HG03571 (cell line): Measurements from ENCODE around the gene STAG2.
"Not testable (repeated sequence)": the region's sequence is repeated elsewhere in the genome, so short reads cannot be mapped to it uniquely, and the experiment has no call there.

Source experiments
- ATAC-seq: cut with Tn5 transposase; IDR thresholded peaks from one replicate; pipeline ENCODE4 v1.9.1; 2021; ENCODE audit not compliant: unreplicated experiment

Gene STAG2

DNA sequence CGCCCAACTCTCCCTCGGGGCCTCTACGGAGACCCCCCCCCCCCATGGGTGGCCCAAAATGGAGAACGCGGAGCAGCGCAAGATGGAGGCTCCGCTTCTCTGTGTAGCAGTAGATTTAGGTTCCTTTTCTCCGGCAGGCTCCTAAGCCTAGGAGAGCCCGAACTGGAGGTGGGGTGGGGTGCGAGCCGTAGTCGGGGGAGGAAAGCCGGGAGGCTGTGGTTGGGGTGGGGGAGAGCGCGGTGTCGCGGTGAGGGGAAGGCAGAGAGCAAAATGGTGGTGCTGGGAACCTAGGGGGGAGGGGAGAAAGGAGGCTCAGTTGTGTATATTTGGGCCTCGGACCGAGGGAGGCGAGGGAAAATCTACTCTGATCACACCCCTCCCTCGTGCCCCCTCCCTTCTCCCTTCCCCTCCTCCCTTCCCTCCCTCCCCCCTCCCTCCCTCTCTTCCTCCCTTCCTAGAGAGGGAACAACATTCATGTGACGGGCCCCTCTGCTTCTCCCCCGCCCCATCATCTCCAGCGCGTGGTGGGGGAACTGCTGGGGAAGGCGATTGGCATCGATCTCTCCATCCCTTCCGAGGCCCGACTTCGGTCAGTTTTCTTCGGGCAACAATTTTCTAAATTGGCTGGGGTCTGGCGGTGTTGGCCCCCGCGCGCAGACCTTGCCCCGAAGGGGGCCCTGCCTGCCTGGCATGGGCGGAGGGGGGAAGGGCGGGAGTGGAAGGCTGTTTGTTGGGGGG is at the start of gene STAG2:
Gene STAG2, plus strand, starts transcription at position 439 of the 738 bp plus-strand sequence. CDS start 60,922 bp downstream, outside the sequence.
- no peak for ATAC-seq

DNA sequence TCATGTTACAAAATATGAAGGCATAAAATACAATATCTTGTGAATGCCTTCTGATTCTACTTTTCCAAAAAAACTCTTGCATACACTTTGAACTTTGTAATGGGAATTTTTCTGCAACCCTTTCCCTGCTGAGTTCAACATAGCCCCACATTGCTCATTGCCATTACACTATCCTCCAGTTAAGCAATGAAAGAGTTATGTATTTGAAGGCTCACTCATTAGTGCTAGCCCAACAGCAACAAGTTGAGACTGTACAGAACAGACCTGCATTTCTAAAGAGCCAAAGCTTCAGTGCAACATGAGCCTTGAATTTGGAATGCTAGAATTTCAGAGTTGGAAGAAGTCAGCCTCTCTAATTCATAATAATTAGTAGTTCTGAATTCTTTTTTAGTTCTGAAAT is 44.4 kb upstream of the STAG2 start:
- ATAC-seq: no peak

DNA sequence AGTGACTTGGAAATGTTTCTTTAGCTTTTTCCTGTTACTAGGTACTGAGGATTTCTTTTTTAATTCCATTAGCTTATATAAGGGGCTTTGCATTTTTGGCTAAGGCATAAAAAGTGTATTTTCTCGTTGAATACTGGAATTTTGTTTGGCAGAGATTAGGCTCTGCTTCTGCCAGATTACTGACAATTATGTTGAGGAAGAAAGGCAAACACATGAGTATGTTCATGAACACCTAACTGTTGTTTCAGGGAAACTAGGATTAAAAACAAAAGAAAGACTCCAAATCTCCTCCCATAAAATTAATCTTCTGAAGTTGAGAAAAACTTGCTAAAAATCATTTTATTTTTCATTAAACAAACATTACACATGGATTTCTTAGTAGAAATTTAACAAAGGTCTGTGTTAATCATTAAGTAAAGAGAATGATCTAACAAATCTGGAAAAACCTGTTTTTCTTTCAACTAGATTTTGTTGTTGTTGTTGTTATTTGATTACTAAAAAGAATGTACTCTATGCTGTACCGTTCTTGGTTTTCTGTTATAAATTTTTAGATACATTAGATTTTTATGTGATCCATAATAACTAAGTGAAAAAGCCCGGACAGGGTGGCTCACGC is 43.3 kb upstream of the STAG2 start:
- ATAC-seq: no peak

DNA sequence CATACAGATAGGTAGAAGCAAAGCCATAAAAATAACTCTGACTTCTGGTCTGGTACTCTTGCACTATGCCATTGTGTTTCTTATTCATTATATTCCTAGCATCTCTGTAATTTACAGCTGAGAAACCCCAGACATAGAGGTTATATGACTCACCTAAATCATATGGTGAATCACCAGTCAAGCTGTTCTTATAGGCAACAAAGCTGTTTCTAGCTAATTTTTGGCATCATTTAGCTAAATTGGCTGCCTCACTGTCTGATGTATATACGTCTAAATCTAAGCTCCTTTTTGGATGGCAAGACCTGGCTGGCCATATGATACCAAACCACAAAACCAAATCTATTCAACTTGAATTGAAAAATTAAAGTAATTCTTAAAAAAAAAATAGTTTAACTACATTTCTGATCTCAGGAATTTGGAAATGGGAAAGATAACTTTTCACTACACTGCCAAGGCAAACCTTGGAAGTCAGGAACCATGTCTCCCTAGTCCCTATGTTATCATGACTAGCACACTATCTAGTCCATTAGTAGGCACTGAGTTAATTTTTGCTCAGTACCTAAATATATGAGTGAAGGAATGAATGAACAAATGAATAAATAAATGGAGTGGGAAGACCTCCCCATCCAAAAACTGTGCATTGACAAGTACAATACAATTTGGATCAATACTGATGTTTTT is 41.3 kb upstream of the STAG2 start:
- ATAC-seq: no peak

DNA sequence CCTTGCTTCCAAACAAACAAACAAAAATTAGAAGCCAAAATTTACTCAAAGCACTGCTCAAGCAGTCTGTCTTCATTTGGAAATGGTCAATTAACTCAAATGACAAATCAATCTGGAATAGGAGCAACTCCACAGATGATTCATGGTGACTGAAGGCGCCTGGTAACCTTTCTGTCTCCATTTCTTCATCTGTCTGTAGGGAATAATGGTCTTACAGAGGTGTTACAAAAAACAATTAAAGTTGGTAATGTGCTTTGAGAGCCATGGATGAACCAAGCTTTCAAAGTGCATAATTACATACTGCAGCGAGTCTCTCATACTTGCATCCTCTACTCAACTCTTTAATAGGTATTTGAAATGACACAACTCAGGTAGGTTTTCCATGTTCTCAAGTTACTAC is 38.3 kb upstream of the STAG2 start:
- no peak for ATAC-seq

DNA sequence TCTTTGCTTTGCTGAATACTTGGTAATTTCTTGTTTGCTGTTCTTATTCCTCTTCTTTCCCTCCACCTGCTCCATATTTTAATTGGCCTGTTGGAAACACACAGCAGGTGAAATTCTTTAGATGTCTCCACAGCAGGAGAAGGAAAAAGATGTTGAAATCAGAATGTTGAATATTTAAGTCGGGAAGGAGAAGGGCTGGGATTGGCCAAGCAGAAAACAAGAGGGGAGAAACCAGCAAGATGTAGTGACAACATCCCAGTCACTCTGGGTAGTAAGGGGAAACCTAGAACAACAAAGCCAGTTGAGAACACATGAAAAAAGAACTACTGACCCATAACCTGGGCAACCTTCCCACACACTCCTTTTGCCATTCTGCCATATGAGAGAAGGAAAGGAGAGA is 37.3 kb upstream of the STAG2 start:
- ATAC-seq: no peak

DNA sequence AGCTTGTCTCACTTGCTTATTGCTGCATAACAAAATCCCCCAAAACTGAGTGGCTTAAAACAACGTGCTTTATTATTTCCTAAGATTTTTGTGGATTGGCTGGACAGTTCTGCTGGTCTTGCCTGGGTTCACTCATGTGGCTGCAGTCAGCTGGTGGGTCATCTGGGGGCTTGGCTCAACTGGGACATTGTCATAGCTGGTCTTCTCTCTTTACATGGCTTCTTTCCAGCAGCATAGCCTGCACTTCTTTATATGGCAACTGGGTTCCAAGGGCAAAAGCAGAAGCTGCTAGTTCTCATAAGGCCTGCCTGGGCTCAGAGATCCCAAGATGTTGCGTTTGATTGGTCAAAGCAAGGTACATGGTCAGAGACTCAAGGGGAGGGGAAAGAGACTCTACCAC is 33.7 kb upstream of the STAG2 start:
- no peak for ATAC-seq

DNA sequence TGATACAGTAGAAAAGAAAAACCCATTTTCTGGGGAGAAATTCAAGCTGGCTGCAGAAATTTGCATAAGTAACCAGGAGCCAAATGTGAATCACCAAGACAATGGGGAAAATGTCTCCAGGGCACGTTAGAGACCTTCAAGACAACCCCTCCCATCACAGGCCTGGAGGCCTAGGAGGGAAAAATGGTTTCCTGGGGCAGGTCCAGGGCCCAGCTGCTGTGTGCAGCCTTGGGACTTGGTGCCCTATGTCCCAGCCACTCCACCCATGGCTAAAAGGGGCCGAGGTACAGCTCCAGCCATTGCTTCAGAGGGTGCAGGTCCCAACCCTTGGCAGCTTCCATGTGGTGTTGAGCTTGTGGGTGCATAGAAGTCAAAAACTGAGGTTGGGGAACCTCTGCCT is 29.5 kb upstream of the STAG2 start:
- ATAC-seq: not testable (repeated sequence)

DNA sequence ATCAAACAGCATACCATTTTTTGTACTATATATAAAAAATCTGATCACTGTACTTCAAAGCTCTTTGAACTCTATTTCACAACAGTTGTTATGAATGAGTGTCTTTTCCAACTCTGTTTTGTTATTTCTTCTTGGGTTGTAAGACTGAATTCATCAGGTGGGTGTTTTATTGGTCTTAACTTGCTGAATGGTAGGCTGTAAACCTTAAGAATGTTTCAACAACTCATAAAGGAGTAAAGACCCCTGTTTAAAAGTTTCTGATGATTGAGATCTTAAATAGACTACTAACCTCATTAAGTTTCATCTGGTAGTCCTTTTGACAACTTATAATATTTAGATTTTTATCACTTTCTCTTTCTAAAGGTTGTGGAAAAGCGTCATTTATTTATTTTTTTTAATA is 18.4 kb upstream of the STAG2 start:
- ATAC-seq: no peak

DNA sequence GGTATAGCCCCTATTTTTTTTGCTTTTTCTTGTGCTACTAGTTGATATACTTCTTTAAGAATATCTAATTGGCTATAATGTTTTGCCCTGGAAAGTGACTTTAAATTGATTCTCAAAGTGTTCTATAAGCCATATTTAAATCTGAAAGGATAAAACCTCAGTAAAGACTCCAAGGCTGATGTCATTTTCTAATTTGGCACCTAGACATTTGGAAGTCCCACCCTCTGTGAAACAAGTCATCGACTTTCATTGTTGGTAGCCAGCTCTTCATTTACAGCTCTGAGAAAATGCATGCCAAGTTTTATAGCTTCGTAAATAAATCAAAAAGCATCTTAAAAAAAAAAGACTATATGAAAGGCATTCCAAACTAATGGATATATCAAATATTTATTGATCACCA is 18.0 kb upstream of the STAG2 start:
- ATAC-seq: no peak

DNA sequence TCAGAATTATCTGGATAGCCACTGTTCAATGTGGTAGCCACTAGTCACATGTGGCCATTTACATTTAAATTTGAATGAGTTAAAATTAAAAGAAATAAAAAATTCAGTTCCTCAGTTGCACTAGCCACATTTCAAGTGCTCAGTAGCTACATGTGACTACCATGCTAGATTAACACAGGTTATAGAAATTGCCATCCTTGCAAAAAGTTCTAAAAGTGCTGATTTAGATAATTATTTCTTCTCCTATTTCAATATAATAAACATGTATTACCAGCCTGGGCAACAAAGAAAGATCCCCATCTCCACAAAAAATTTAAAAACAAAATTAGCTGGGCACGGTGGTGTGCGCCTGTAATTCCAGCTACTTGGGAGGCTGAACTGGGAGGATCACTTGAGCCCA is 11.7 kb upstream of the STAG2 start:
- no peak for ATAC-seq

DNA sequence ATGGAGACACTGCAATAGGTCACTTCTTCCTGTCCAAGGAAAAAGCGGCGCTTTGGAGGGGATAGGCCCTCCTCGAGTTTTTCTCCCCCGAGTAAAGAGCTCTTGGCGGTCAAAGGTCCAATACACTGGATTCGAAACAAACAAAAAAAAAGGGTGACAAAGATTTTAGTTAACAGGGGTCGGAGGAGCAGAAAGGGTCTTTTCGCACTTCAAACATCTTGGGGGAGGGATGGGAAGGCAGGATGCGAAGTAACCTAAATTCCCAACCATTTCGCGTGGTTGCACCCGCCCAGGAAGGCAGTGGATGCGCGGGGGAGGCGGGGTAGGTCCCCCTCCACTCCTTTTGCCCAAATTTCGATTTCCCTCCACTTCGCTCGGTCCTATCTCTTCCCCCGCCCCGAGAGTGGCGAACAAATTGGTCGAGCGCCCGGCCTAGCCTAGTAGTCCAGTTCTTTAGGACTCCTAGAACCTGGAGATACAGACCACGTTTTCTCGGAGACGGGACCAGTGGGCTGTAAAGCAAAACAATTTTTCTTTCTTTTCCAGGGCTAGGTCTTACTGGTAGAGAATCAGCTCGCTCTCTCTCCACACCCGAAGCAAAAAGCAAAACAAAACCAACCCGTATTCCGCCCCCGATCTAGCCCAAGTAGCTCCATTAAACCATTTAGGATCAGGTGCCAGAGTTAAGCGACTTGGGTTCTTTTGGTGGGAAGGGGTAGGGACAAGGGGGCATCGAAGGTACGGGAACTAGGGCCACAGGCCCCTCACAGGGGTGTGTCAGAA is 2.0 kb upstream of the STAG2 start:
- no peak for ATAC-seq

DNA sequence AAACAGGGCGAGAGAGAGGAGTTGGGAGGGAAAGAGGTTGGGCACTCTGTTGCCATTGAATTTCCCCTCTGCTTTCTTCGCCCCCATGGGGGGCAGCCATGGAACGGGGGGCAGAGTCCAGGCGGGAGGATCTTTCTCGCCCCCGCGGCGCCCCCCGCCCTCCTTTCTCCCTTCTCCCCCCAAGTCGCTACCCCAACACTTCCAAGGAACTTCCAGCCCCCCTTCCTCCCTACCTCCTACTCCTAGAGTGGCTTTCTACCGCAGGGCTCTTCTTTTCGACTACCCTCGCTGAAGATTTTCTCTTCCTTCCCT is 594 bp upstream of the STAG2 start:
- ATAC-seq: no peak

DNA sequence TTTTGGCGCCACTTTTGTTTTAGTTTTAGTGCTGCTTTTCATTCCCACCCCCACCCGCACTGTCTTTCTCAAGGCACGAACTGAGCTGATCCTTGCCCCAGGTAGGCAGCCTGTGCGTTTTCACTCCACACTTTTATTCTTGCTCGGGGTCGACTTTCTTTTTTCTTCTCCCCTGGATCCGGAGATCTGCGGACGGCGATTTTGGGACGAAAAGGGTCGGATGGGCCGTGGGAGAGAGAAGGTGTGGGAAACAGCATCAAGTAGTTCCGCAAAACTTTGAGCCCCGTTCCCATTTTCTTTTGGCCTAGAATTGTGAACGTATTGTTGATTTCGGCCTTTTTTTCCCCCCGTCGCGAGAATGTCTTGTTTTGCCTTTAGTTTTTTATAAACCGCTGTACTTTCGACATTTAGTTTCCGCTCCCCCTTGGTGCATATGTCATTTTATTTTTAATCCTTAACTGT is 531 bp downstream of the STAG2 start:
- no peak for ATAC-seq

DNA sequence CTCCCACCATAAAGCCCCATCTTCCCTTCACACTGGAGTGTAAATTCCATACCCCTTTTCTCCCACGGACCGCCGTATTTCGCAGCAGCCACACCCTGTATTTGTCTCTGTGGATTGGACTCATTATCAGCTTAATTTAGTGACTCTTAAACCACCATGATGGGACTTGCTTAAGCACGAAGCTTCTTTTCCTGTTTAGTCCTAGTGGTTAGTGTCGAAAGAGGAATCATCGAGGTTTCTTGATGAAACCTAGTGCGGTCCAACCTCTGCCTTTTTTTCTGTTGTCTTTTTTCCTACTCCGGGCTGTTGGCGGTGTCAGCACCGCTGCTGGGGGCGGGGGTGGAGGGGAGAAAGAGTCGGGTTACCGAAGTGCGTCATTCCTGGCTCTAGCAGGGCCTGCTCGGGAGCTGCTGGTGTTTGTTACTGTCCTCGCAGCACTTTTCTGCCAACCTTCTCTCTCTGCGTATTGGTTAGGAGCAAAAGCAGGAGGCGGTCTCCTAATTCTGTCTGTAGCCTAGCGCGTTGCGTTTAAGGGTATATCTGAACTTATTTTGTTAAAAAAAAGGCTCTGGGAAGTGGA is 1.4 kb downstream of the STAG2 start:
- peak; percentile 64 for ATAC-seq

DNA sequence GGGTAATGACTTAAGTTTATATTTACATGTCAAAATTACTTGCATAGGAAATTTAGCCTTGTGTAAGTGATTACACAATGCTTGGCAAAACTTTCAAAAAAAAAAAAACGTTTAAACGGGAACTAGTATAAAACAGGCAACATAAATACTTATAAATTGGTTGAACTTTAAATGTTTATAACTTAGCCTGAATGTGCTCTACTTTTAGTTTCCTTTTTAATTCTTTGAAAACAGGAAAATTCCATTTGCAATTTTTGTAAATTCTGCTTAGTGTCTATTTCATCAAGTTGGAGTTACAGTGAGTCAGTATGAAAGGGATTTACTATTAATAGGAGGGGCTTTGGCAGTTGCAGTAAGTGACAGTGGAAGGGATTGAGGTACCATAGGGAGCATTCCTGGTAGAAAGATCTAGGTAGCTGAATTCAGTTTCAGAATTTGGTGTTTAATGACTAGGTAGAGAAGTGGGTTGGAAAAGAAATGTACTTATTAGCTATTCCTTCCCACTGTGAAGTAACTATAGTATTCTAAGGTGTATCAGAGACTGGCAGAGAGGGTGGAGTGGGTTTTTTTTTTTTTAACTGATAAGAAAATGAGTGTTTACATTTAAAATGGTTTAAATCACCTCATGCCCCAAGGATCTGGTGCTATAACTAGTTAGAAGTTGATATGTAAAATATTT is 2.8 kb downstream of the STAG2 start:
- ATAC-seq: no peak

DNA sequence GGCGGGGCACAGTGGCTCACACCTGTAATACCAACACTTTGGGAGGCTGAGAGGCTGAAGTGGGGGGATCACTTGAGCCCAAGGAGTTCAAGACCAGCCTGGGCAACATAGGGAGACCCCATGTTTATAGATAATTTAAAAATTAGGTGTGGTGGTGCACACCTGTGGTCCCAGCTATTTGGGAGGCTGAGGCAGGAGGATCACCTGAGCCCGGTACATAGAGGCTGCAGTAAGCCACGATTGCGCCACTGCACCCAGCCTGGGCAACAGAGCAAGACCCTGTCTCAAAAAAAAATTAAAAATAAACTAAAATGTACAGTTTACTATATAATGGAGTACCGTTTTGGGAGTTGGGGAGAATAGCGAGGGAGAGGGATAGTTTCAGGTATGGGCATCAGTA is 4.2 kb downstream of the STAG2 start:
- ATAC-seq: no peak

DNA sequence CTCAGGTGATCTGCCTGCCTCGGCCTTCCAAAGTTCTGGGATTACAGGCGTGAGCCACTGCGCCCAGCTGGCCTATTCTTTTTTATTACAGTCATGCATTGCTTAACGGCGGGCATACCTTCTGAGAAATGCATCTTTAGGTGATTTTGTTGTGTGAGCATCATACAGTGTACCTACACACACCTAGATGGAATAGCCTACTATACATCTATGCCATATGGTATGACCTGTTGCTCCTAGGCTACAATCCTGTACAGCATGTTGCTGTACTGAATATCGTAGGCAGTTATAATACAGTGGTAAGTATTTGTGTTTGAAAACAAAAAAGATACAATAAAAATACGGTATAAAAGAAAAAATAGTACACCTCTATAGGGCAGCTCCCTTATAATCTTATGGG is 6.0 kb downstream of the STAG2 start:
- ATAC-seq: no peak

DNA sequence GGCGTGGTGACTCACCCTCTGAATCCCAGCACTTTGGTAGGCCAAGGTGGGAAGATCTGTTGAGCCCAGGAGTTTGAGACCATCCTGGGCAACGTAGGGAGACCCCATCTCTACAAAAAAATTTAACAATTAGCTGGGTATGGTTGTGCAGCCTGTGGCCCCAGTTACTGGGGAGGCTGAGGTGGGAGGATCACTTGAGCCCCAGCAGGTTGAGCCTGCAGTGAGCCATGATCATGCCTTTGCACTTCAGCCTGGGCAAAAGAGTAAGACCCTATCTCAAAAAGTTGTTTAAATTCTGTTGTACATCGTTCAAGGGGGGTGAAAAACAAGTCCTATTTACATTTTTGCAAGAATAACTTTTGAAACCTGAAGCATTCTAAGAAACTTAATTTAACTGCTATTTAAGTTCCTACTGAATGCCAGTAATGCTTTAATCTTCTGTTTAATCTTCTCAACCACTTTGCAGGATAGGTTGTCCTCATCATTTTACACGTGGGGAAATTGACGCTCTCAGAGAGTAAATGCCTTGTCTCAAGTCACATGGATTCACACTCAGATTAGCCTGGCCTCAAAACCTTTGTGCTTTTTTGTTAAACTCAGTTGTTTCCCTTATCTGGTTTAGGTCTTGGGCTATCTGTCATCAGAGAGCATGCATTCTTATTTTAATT is 7.0 kb downstream of the STAG2 start:
- ATAC-seq: no peak

DNA sequence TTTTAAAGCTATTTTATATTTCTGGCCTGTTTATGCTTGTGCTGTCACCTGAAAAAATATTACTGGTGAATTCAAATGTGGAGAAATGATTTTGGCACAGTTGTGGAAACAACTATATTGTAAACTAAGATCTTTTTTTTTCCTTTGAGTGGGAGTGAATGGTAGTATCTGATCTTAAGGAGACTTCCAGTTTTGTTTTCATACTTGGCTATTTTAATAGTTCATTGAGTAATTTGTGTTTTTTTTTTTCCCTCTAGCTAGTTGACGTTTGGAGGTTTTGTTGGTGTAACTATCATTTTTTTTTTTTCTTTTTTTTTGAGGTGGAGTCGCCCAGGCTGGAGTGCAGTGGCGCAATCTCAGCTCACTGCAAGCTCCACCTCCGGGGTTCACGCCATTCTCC is 10.5 kb downstream of the STAG2 start:
- ATAC-seq: no peak
